AG09309 (cell line): ENCODE measurements around the gene DEAF1.

ENCODE experiments used
- DNase-seq: peaks from one replicate; pipeline ENCODE4 v3.0.0-alpha.2; 2010; ENCODE audit warnings: low read depth
- H3K4me3 ChIP-seq: 2 replicates; pipeline ENCODE4 v1.5.1; 2011; ENCODE audit warnings: mild to moderate bottlenecking, low read depth, low read length, moderate library complexity; ENCODE audit not compliant: control insufficient read depth
- TF ChIP-seq, protein P1 (sequence below): IDR thresholded peaks from 2 replicates; pipeline ENCODE4 v1.5.1; 2011; ENCODE audit warnings: mild to moderate bottlenecking, low read depth, low read length, inconsistent platforms; ENCODE audit not compliant: insufficient read depth, control insufficient read depth; ENCODE audit errors: missing control alignments

The DEAF1 gene

DNA sequence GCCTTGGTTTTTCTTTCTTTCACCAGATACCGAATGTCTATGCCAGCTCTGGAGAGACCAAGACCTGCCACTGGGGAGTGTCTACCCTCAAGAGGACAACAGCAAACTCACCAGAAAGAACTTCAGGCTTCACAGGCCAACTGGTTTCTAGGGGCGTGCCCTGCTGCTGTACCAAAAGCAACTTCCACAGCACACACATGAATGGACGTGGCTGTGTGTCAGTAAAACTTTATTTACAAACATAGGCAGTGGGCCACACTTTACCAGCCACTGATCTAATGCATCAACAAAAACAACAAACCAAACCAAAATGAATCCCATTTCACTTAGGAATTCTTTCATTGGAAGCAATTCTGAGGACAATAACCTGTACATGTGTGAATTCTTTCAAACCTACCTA is 16.7 kb downstream of the DEAF1 start:
- TF ChIP-seq, protein P1, sequence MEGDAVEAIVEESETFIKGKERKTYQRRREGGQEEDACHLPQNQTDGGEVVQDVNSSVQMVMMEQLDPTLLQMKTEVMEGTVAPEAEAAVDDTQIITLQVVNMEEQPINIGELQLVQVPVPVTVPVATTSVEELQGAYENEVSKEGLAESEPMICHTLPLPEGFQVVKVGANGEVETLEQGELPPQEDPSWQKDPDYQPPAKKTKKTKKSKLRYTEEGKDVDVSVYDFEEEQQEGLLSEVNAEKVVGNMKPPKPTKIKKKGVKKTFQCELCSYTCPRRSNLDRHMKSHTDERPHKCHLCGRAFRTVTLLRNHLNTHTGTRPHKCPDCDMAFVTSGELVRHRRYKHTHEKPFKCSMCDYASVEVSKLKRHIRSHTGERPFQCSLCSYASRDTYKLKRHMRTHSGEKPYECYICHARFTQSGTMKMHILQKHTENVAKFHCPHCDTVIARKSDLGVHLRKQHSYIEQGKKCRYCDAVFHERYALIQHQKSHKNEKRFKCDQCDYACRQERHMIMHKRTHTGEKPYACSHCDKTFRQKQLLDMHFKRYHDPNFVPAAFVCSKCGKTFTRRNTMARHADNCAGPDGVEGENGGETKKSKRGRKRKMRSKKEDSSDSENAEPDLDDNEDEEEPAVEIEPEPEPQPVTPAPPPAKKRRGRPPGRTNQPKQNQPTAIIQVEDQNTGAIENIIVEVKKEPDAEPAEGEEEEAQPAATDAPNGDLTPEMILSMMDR, result no peak
- no peak overlapping the region for H3K4me3 ChIP-seq
- no peak for DNase-seq

DNA sequence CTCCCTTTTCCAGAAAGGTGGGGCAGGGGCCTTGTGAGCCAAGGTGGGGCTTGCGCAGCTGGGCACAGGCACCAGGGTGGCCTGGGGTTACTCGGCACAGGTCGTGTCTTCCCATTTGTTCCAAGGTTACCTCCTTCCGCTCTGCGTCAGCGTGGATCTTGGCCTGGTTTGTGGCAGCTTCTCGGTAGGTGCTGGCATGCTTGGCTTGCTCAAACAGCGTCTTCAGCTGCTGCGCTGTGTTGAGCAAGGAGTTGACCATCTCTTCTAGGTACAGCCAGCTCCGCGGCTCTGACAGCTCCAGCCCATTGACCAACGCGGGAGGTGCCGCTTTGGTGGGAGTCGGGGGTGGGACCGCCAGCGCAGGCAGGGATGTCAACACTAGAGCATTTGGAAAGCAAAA is 20.6 kb downstream of the DEAF1 start:
- no peak for DNase-seq
- TF ChIP-seq, protein P1, result no peak
- no peak overlapping the region for H3K4me3 ChIP-seq

DNA sequence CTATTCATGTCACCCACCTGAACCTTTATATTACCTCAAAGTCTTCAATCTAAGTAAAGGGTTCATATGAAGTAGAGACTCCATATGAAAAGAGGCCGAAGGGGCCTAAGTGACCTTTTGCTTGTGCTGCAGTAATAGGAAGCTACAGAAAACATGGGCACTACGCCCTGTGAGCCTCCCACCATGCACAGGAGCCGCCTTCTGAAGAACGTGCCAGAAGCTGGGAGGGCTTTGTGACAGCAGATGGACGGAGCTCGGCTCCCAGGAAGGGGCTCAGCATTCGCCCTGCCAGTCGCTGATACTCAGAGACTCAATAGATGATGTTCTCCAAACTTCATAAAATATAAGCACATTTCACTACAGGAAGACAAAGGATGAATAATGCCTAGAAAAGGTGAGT is 21.2 kb downstream of the DEAF1 start:
- DNase-seq, result no peak
- TF ChIP-seq, protein P1, result no peak
- H3K4me3 ChIP-seq, result no peak overlapping the region

DNA sequence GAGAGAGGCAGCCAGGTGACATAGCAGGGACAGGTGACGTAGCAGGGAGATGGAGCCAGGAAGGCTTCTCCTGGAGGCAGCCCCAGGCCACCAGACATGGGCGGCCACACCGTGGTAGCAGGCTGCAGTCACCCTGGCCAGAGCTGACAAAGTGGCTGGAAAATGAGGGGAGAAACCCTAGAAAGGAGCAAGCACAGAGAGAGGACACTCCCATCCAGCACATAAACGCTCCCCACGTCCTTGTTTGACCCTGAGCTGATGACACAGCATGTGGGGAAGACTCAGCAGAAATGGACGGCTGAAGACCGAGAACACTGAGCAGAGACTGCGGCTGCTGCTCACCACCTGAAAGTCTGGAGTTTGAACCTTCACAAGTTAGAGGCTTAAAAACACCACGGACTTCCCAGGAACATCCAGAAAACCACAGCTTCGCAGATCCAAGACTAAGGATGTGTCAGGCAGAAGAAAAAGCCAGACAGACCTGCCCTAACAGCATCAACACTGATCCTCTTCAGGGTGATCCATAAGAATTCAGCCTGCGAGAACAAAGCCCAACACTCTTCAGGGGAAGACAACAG is 29.2 kb downstream of the DEAF1 start:
- TF ChIP-seq, protein P1, result no peak
- H3K4me3 ChIP-seq, result no peak overlapping the region
- peak; percentile 35 for DNase-seq

DNA sequence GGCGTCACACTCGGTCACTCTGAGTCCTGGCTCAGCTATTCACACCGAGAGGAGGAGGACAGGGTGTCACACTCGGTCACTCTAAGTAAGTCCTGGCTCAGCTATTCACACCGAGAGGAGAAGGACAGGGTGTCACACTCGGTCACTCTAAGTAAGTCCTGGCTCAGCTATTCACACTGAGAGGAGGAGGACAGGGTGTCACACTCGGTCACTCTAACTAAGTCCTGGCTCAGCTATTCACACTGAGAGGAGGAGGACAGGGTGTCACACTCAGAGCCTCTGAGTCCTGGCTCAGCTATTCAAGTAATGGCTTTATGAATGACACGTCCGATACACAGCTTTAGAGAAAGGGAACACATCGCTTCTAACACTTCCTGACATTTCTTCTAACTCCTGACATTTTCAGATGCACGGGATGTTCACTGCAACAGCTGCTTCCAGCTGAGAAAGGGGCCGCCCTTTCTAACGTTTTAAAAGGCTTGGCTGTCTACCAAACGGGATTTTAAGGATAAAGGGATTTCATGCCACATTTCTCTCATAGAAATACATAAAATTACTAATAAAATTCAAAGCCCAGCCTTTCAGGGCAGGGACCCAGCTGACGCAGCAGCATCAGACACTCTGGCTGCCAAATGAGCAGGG is 29.8 kb downstream of the DEAF1 start:
- no peak overlapping the region for H3K4me3 ChIP-seq
- TF ChIP-seq, protein P1, result no peak
- DNase-seq, result no peak

DNA sequence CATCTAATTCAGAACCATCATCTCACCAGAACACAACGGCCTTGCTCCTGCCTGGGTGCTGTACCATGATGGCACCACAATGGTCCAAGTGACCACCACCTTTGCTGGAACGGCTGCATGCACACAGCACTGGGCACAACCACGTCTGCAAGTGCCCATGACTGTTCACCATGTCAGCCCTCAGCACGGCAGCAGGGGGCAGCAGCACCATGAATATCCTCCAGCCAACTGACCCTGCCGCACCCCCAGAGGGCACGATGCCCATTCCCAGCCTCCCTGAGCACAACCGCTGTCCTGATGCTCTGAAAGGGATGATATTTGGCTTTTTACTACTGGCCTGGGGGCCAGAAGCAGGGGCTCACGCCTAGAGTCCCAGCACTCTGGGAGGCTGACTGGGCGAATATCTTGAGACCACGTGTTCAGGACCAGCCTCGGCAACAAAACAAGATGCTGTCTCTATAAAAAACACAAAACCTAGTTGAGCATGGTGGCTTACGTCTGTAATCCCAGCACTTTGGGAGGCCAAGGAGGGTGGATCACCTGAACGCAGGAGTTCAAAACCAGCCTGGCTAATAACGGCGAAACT is 32.2 kb downstream of the DEAF1 start:
- TF ChIP-seq, protein P1, result peak; percentile 80
- H3K4me3 ChIP-seq, result no peak overlapping the region
- no peak for DNase-seq
